HG03378 (cell line): ENCODE results near the gene TMC1.
A peak's percentile ranks its signal among the peaks of the same experiment; 100 is the strongest.
"Not testable (repeated sequence)": the region's sequence is repeated elsewhere in the genome, so short reads cannot be mapped to it uniquely, and the experiment has no call there.

Source experiments
- ATAC-seq: cut with Tn5 transposase; IDR thresholded peaks from one replicate; pipeline ENCODE4 v1.9.1; 2021; ENCODE audit warnings: mild to moderate bottlenecking, moderate library complexity; ENCODE audit not compliant: unreplicated experiment

The TMC1 gene

DNA sequence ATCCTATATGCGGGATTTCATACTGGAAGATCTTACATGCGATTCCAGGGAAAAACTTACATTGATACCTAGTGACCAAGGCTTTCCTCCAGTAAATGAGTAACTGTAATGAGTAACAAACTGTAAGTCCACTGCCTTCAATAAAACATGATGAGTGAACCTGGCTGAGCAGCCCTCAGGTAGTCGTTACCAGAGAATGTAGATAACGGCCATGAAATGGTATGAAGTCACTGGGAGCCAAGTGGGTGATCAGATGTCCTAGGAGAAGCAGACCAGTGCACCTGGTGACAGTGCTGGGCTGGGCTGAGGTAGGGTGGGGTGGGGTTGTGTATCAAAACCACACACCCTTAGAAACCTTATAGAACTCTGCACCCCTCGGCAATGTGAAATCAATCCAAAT lies 227.9 kb downstream of the TMC1 start:
- ATAC-seq, result no peak

DNA sequence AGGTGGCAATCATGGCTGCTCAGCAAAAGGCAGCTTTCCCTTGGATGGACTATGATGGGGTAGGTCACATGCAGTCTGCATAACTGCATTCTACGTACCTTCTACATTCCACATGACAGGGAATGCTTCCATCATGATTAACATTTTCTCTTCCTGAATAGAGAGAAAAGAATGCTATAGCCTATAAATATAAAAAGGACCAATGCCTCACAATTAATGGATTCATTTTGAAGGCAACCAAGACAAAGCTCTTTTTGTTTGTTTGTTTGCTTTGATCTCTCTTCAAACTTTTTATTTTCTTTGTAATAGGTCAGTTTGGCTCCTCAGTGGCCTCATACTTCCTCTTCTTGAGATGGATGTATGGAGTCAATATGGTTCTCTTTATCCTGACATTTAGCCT lies 230.1 kb downstream of the TMC1 start:
- ATAC-seq, result no peak

DNA sequence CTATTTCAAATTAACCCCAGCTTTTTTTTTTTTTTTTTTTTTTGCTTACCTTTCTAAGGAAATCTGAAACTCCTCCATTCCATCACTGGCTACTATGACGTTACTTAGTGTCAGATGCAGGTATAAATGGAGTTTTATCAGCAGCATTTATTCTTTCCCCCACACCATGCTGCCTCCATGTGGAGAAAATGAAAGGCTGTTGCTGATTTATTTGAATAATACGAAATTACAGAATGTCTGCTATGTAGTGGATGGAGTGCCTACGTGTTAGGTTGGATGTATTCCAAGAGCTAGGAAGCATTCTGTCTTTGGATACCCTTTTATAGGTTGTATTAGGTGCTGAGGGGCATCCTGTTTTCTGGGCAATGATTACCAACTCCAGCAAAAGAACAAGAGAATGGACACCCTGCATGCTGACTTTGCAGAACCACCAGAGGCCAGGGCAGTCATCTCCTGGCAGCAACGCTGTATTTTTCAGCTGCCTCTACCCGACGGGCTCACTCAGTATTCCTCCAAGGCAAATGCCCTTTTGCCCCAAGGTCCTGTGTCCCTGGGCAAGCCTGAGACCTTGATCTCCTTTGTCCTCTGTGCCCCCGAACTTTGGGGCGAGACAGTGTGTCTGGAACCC lies 232.0 kb downstream of the TMC1 start:
- ATAC-seq, result no peak

DNA sequence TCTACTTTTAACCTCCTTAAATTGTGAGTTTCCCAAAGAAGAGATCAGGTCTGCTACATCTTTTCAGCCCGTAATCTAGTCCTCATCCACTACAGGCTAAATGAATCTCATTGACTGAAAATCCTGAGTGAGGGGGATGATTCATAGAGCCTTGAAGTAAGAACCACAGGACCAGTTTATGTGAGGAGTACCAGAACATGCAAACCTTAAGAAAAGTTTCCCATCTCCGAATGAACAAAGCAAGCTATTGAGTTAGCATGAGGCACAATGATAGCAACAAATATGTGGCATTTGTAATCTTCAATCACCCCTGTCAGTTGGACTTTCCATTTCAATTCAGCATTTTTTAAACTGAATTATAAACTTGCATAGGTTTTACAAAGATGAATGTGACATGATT lies 234.4 kb downstream of the TMC1 start:
- no peak for ATAC-seq

DNA sequence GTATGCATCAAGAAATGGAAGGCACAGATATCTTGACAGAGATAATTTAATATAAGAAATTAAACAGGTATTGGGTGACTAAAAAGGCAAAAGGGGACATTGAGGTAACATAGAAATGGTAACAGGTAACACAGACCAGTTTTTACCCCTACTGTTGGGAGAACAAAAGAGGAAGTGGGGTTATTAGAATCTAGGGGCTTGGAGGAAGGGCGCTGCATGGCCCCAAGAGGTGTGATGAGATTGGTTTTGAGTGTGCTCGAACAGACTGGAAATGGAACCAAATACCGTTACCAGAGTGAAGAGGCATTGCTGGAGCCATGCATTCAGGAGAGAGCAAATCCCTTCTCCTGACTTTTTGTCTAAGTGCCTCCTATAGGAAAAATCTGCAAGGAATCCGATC lies 237.5 kb downstream of the TMC1 start:
- ATAC-seq, result no peak

DNA sequence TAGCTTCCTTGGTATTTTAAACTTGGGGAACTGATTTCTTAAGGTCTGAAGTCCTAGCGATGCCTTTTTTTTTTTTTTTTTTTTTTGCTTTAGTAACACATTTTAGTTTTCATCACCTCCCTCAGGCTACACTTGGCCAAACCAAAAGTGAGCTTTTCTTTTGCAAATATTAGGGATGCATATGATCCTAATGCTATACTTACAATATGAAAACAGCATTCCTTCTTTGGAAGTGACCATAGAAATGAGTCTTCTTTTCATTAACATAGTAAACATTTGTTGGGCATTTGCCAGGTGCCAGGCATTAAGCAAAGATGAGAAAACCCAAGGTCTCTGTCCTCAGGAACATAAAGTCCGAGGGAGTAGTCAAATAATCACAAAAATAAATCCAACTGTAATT lies 241.6 kb downstream of the TMC1 start:
- no peak for ATAC-seq

DNA sequence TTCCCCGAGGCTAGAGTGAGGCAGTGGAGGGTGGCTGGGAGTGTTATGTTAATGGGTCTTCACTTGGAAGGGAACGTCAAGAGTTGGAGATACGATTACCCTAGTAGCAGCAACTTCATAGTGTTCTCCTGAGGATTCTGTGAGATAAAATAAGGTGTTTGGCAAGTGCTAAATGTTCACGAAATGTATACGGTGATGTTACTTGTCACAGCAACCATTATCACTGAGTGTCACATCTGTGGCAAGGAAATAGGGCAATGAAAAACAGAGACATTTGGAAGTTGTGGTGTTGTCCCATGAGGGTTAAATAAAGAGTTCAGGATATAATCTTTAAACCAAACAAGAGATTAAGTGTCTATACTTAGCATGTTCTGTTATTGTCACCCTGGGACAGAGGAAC lies 248.1 kb downstream of the TMC1 start:
- ATAC-seq, result no peak

DNA sequence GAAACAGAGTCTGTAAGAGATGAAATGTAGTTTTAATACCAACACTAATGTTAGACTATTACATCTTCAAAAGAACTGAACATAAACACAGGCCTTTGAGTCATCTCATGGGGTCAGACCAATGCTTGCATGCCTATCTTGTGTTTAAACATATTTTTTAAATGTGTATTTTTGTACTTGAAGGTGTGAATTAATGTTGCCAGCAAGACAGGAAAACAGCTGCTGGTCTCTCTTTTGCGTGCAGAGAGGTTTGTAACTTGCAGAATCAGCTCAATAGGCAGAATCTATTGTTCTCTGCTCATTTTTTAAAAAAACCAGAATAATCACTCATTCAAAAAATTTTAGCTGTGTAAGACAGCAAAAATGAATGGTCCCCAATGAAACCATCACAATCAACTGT lies 251.3 kb downstream of the TMC1 start:
- ATAC-seq, result no peak

DNA sequence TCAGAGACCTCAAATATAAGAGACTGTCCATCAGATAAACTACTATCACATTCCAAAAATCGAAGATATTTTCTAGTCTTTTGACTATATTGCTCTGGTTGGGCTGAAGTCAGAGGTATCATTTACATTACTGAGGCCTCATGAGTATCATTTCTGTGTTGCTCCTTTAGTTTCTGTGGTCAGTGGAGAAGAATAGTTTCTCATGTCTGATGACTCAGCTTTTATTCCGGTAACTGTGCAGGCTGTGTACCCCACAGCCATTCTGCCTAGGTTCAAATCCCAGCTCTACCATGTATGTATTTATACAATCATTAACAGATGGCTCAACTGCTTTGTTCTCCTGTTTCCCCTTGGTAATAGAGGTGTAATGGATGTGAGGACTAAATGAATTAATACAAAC lies 252.2 kb downstream of the TMC1 start:
- peak; percentile 68 for ATAC-seq

DNA sequence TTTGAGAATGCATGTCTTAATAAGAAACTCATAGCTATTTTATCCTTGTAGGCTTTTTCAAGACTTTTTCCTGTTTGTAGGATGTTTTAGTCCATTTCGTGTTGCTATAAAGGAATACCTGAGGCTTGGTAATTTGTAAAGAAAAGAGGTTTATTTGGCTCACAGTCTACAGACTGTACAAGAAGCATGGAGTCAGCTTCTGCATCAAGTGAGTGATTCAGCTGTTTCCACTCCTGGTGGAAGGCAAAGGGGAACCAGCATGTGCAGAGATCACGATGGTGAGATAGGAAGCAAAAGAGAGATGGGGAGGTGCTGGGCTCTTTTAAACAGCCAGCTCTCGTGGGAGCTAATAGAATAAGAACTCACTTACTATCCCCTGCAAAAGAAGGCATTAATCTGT lies 254.2 kb downstream of the TMC1 start:
- no peak for ATAC-seq

DNA sequence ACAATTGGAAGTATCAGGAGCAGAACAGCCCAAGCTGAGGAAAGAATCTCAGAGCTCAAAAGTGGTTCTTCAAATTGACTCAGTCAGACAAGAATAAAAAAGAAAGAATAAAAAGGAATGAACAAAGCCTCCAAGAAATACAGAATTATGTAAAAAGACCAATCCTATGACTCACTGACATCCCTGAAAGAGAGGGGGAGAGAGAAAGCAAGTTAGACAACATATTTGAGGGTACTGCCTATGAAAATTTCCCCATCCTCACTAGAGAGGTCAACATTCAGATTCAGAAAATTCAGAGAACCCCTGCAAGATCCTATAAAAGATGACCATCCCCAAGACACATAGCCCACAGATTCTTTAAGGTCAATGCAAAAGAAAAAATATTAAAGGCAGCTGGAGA lies 258.2 kb downstream of the TMC1 start:
- no peak for ATAC-seq

DNA sequence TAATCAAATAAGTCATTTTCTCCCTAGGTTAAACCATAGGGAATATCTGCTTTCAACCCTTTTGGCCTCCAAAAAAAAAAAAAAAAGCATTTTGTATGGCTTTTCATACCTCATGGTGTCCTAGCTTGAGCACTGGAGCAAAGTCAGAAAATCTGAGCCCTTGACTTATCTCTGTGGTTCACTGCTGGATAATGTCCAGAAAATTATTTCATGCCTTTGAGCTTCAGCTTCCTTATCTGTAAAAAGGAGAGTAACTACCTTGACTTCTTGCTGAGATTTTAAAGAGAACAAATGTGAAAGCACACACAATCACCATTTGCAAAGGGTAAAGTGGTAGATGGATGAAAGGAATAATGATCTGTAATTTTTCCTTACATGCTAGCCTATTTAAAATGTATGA lies 265.5 kb downstream of the TMC1 start:
- no peak for ATAC-seq

DNA sequence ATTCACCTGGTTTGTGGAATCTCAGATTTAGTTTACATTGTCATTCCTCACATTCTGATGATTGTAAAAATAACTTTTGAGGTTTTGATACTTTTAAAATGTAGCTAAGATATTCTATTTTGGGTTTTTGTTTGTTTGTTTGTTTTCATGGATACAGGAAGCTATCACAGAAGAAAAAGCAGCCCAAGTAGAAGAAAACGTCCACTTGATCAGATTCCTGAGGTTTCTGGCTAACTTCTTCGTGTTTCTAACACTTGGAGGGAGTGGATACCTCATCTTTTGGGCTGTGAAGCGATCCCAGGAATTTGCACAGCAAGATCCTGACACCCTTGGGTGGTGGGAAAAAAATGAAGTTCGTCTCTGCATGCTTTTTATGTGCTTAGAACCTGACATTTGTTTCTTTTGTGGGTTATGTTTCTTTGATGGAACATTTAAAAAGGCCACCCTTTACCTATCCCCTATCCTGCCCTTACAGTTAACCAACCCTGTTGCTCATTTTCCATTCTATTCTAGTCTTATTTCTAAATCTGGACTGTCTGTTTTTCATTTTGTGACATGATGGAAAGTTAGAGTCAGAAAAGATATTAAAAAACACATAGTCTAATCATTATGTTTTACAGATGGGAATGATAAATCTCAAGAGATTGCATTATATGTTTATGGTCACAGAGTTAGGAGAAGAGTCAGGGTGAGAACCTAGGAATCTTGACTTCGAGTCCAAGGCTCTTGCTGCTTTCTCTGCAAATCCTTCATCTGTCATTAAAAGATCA lies 267.7 kb downstream of the TMC1 start:
- ATAC-seq, result no peak

DNA sequence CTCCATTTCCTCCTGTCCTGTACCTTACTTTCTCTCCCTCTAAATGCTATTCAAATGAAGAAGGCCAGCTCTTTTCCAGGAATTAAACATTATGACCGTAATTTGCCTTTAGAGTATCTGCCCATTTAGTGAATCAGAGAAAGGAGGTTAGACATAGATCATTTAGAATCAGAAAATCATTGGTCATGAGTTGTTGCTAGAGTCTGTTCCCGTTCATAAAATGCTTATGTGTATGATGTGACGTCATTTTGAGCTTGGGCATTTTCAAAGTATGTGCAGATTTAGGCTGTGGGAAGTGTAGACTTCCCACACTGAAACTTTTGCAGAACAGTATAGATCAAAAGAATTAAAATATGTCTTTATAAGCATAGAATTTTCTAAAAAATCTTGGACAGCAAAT lies 268.5 kb downstream of the TMC1 start:
- ATAC-seq, result no peak

DNA sequence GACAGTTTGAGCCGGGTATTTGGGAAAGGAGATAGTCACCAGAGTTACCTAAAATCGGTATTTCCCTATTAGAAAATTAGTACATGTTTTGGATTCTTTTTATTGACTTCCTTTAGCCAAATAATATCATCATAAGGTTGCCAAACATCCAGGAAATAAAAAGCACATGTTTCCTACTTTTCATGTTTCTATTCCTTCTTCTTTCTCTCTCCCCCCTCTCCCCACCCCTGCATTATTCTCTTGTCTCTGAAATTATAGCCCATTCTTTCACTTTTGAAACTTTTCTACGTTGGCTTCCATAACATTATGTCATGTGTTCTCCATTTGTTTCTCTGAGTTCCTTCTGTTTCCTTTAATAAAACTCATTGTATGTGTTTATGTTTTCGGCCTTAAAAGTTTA lies 269.6 kb downstream of the TMC1 start:
- no peak for ATAC-seq

DNA sequence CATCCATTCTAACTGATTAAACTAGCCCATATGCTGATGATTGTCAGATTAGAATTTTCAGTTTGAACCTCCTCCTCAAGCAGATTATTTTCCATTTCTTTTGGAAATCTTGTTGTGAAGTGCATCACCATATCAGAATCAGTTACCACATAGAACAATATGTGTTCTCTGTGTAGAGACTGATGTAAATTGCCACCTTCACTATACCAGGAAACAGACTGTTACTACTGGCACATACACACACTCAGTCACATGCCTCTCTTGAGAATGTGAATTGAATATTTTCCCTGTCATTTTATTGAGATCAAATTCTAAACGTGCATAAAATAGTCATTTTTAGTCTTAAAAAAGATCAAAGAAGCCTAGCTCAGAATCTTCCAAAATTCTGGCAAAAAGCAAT lies 270.0 kb downstream of the TMC1 start:
- ATAC-seq, result no peak

DNA sequence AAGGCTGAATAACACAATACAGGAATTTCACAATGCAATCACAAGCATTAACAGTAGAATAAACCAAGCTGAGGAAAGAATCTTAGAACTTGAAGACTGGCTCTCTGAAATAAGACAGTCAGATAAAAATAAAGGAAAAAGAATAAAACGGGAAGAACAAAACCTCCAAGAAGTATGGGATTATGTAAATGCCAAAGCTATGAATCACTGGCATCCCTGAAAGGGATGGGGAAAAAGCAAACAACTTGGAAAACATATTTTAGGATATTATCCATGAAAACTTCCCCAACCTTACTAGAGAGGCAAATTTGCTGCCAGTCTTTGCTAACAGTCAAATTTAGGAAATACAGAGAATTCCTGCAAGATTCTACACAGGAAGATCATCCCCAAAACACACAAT lies 273.5 kb downstream of the TMC1 start:
- no peak for ATAC-seq

DNA sequence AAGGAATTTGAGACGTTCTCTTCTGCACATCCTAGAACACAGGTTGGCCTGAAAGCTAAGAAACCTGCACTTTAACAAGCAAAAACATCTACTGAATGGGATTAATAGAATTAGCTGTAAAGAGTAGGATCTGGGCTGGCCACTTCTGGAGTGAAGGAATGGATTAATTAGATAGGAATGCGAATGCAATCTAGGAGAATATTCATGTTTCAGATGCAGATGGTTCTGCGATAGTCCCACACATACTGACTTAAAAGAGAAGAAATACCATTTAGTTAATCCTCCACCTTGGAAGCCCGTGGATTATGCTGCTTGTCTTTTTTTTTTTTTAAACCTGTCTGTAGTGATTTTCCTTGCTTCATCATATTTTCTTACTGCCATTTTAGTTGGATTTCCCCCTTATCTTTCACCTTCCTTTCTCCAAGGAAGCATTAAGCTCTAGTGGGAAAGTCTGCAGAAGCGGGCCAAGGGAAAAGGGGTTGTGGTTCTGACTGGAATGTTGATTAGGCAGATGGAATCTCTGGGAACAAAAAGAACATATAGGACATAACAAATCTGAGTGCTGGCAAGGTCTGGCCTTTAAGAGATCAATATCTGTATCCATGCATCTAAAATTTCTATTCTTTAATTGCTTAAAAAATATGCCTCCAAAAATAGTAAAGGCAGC lies 279.1 kb downstream of the TMC1 start:
- no peak for ATAC-seq

DNA sequence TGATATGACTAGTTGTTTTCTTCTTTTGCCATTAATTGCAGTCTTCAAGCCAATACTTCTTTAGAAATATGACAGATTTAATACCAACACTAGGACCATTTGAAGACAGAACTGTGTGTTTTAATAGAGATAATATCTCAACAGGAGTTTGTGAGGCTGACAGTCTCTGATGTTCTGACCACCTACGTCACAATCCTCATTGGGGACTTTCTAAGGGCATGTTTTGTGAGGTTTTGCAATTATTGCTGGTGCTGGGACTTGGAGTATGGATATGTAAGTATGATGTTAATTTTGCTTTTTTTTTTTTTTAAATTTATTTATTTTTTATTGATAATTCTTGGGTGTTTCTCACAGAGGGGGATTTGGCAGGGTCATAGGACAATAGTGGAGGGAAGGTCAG lies 283.8 kb downstream of the TMC1 start:
- ATAC-seq, result no peak

DNA sequence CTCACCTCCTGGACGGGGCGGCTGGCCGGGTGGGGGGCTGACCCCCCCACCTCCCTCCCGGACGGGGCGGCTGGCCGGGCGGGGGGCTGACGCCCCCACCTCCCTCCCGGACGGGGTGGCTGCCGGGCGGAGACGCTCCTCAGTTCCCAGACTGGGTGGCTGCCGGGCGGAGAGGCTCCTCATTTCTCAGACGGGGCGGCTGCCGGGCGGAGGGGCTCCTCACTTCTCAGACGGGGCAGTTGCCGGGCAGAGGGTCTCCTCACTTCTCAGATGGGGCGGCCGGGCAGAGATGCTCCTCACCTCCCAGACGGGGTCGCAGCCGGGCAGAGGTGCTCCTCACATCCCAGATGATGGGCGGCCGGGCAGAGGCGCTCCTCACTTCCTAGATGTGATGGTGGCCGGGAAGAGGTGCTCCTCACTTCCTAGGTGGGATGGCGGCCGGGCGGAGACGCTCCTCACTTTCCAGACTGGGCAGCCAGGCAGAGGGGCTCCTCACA lies 285.0 kb downstream of the TMC1 start:
- not testable (repeated sequence) for ATAC-seq

DNA sequence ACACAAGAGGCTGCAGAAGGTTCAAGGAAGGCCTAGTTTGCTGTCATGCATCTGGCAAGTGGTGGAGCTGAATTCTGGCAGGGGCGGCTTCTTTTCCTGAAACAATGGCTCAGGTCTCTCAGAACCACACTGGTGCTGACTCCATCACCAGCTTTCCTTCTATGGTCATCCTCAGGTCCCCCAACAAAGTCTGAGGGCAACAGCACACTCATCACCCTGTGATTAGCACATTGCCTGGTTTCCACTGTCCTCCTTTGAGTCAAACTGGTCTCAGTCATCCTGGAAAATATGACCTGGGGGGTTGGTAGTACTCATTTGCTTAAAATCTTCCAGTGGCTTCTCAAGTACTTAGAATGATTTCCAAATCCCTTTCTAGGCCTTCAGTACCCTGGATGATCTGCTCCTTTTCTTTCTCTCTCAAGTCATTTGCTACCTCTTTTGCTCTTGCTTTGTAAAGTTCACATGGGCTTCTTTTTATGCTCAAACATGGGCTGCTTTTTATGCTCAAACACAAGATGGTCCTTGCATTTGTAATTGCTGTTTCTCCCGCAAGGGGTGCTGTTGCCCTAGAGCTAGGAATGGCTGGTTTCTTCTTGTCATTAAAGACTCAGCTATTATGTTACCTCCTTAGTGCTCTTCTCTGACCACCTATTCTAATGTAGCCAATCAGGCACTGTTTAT lies 286.5 kb downstream of the TMC1 start:
- no peak for ATAC-seq

DNA sequence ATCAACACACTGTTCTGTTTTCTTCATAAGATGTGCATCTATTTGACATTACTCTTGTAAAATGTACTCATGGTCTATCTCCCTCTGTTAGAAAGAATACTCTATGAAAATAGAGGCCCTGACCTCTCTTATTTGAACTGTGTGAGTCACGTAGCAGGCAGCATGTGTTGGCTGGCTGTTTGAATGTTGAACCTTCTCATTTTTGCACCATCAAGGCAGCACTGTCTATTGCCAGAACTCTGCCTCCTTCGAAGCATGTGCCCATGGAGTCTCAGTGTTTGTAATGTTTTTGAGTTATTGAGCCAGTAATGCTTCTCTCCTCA lies 287.0 kb downstream of the TMC1 start:
- no peak for ATAC-seq
